Inflammatory macrophage treated with lipopolysaccharide for 1 hour (primary cell): Measurements from ENCODE around the gene EVA1A.
A peak's percentile ranks its signal among the peaks of the same experiment; 100 is the strongest.

ENCODE experiments used
- DNase-seq, 2 donors: peaks; one replicate each; pipeline ENCODE4 v3.0.0-alpha.2; 2020 to 2022

Gene EVA1A

GRCh38 chr2:75560768-75561565 is at the start of gene EVA1A:
TSS of gene EVA1A (minus strand) at chr2:75560939. CDS start at chr2:75518140, 42,799 bp downstream.
- DNase-seq, result no peak

GRCh38 chr2:75609937-75610508 is 49.3 kb upstream of the EVA1A start:
- no peak for DNase-seq

- no peak for DNase-seq
Measured at GRCh38 chr2:75609334-75609689, 48.6 kb upstream of the EVA1A start.

GRCh38 chr2:75608684-75609333 is 48.1 kb upstream of the EVA1A start:
- DNase-seq, result peak in 1 of 2 donors; percentile 35

- no peak for DNase-seq
Measured at GRCh38 chr2:75607988-75608683, 47.4 kb upstream of the EVA1A start.

GRCh38 chr2:75607400-75607798 is 46.7 kb upstream of the EVA1A start:
- DNase-seq, result no peak

GRCh38 chr2:75606761-75607399 is 46.1 kb upstream of the EVA1A start:
- peak; percentile 9 to 13 for DNase-seq

- no peak for DNase-seq
Measured at GRCh38 chr2:75605770-75606529, 45.2 kb upstream of the EVA1A start.

GRCh38 chr2:75604484-75604883 is 43.7 kb upstream of the EVA1A start:
- no peak for DNase-seq

GRCh38 chr2:75603477-75603876 is 42.7 kb upstream of the EVA1A start:
- DNase-seq, result no peak

- DNase-seq, result no peak
Measured at GRCh38 chr2:75602724-75603342, 42.1 kb upstream of the EVA1A start.

GRCh38 chr2:75600461-75601011 is 39.8 kb upstream of the EVA1A start:
- DNase-seq, result no peak

- no peak for DNase-seq
Measured at GRCh38 chr2:75598589-75599155, 37.9 kb upstream of the EVA1A start.

GRCh38 chr2:75597949-75598348 is 37.2 kb upstream of the EVA1A start:
- no peak for DNase-seq

GRCh38 chr2:75596784-75597183 is 36.0 kb upstream of the EVA1A start:
- DNase-seq, result no peak

GRCh38 chr2:75595541-75596395 is 35.0 kb upstream of the EVA1A start:
- DNase-seq, result no peak

GRCh38 chr2:75594596-75594995 is 33.9 kb upstream of the EVA1A start:
- no peak for DNase-seq

GRCh38 chr2:75592888-75593287 is 32.1 kb upstream of the EVA1A start:
- no peak for DNase-seq

GRCh38 chr2:75592030-75592429 is 31.3 kb upstream of the EVA1A start:
- DNase-seq, result no peak
